GM23338 (cell line): ENCODE measurements around the gene OMG. TPM values are rescaled to one million over a fixed set of nuclear protein-coding genes. Genes with fewer than 3 reads are reported as not detected.

Source experiments
- ATAC-seq: fragments of 200-7000 bp; cut with Tn5 transposase; 3 replicates; pipeline ENCODE4 v1.9.1; 2020
- DNase-seq: peaks from one replicate; pipeline ENCODE4 v3.0.0-alpha.2; 2015; ENCODE audit warnings: low spot score
- H2AFZ ChIP-seq: fragments of 200-600 bp; sonication (generic); 2 replicates; pipeline ENCODE4 v1.8.0; 2016; ENCODE audit warnings: antibody characterized with exemption, mild to moderate bottlenecking, moderate library complexity
- H3F3A ChIP-seq: fragments of 200-600 bp; sonication (generic); replicated peaks from 2 replicates; pipeline ENCODE4 v1.8.0; 2017; ENCODE audit warnings: antibody characterized with exemption, mixed run types, low read depth
- H3K27ac ChIP-seq: fragments of 200-600 bp; sonication (generic); 2 replicates; pipeline ENCODE4 v1.6.1; 2016; ENCODE audit warnings: low read depth
- H3K27me3 ChIP-seq: fragments of 200-600 bp; sonication (generic); 2 replicates; pipeline ENCODE4 v1.8.0; 2016; ENCODE audit warnings: mild to moderate bottlenecking, mixed run types, moderate library complexity; ENCODE audit not compliant: insufficient read depth
- H3K36me3 ChIP-seq: fragments of 200-600 bp; sonication (generic); 2 replicates; pipeline ENCODE4 v1.8.0; 2016; ENCODE audit warnings: mild to moderate bottlenecking; ENCODE audit not compliant: insufficient read depth
- H3K4me1 ChIP-seq: fragments of 200-600 bp; sonication (generic); 2 replicates; pipeline ENCODE4 v1.8.0; 2016; ENCODE audit warnings: mild to moderate bottlenecking, moderate library complexity; ENCODE audit not compliant: insufficient read depth
- H3K4me2 ChIP-seq: fragments of 200-600 bp; sonication (generic); 2 replicates; pipeline ENCODE4 v1.7.1; 2017; ENCODE audit warnings: mixed run types
- H3K4me3 ChIP-seq: fragments of 200-600 bp; sonication (generic); 2 replicates; pipeline ENCODE4 v1.6.1; 2016; ENCODE audit warnings: mixed run types
- H3K79me2 ChIP-seq: fragments of 200-600 bp; sonication (generic); replicated peaks from 2 replicates; pipeline ENCODE4 v1.8.0; 2017; ENCODE audit warnings: mild to moderate bottlenecking; ENCODE audit not compliant: insufficient read depth
- H3K9me2 ChIP-seq: fragments of 200-600 bp; sonication (generic); 2 replicates; pipeline ENCODE4 v1.8.0; 2017; ENCODE audit not compliant: insufficient read depth
- H4K20me1 ChIP-seq: fragments of 200-600 bp; sonication (generic); replicated peaks from 2 replicates; pipeline ENCODE4 v1.8.0; 2017; ENCODE audit warnings: mild to moderate bottlenecking; ENCODE audit not compliant: insufficient read depth
- H3K27ac Mint-ChIP-seq: 2 replicates; pipeline ENCODE4 v1.8.0; 2020; ENCODE audit warnings: inconsistent platforms, mild to moderate bottlenecking, moderate library complexity, mixed read lengths
- H3K27me3 Mint-ChIP-seq: 3 replicates; pipeline ENCODE4 v1.8.0; 2022; ENCODE audit warnings: low read depth, mild to moderate bottlenecking, moderate library complexity, mixed read lengths, inconsistent platforms; ENCODE audit not compliant: insufficient read depth, poor library complexity
- H3K36me3 Mint-ChIP-seq: 3 replicates; pipeline ENCODE4 v1.8.0; 2021; ENCODE audit warnings: low read depth, mild to moderate bottlenecking, inconsistent platforms, moderate library complexity, mixed read lengths
- H3K4me1 Mint-ChIP-seq: 3 replicates; pipeline ENCODE4 v1.8.0; 2020; ENCODE audit warnings: mild to moderate bottlenecking, inconsistent platforms, mixed read lengths
- H3K4me3 Mint-ChIP-seq: 3 replicates; pipeline ENCODE4 v1.8.0; 2021; ENCODE audit warnings: moderate library complexity, mild to moderate bottlenecking, inconsistent platforms, mixed read lengths
- H3K9me3 Mint-ChIP-seq: 3 replicates; pipeline ENCODE4 v1.8.0; 2020; ENCODE audit warnings: moderate library complexity, mild to moderate bottlenecking, inconsistent platforms, mixed read lengths
- CREB1 ChIP-seq: fragments of 250-450 bp; sonication (Bioruptor Pico); IDR thresholded peaks from 2 replicates; pipeline ENCODE4 v1.5.0; 2020; ENCODE audit warnings: low read depth, mild to moderate bottlenecking, moderate library complexity
- EZH2 ChIP-seq: fragments of 200-600 bp; sonication (generic); IDR thresholded peaks from one replicate; pipeline ENCODE4 v1.8.0; 2017; ENCODE audit warnings: antibody characterized with exemption, mild to moderate bottlenecking, low read depth; ENCODE audit not compliant: unreplicated experiment
- EZH2phosphoT487 ChIP-seq: fragments of 200-600 bp; sonication (generic); IDR thresholded peaks from one replicate; pipeline ENCODE4 v1.8.1; 2018; ENCODE audit warnings: antibody characterized with exemption; ENCODE audit not compliant: unreplicated experiment
- JUNB ChIP-seq: IDR thresholded peaks from one replicate; pipeline ENCODE4 v1.6.1; 2016; ENCODE audit warnings: antibody characterized with exemption; ENCODE audit not compliant: unreplicated experiment
- NANOG ChIP-seq: IDR thresholded peaks from 2 replicates; pipeline ENCODE4 v1.6.1; 2016; ENCODE audit warnings: antibody characterized with exemption, borderline replicate concordance
- POLR2AphosphoS5 ChIP-seq: IDR thresholded peaks from 2 replicates; pipeline ENCODE4 v1.6.1; 2016; ENCODE audit warnings: antibody characterized with exemption, low read depth
- STAT1 ChIP-seq: IDR thresholded peaks from one replicate; pipeline ENCODE4 v1.6.1; 2016; ENCODE audit warnings: antibody characterized with exemption; ENCODE audit not compliant: unreplicated experiment
- ZNF114 ChIP-seq: fragments of 250-450 bp; sonication (Bioruptor Pico); IDR thresholded peaks from 2 replicates; pipeline ENCODE4 v1.5.0; 2020; ENCODE audit warnings: mild to moderate bottlenecking, moderate library complexity
- ZNF331 ChIP-seq: fragments of 250-450 bp; sonication (Bioruptor Pico); IDR thresholded peaks from 2 replicates; pipeline ENCODE4 v1.5.0; 2020; ENCODE audit warnings: low read depth, mild to moderate bottlenecking, moderate library complexity
- polyA plus RNA-seq: library from polyadenylated mRNA; unstranded; fragments of >200 nt; fragmentation: Nextera tagmentation; extraction: Ambion mirVana; gene quantifications from 2 replicates; pipeline ENCODE4 v1.2.1, GENCODE V29; 2016
- total RNA-seq: library from RNA; depleted of rRNA; stranded (reverse); fragments of >200 nt; shearing (Covaris generic); gene quantifications from 2 replicates; pipeline ENCODE4 v1.2.3, GENCODE V29; 2014
- TF ChIP-seq, protein P1 (sequence below), 2 experiments: fragments of 200-600 bp in 1 of 2; sonication (generic) in 1 of 2; conservative IDR thresholded peaks; 2 replicates each; pipeline versions ENCODE4 v1.5.1 to v1.6.1; 2016 to 2017; ENCODE audit warnings: antibody characterized with exemption in 2 of 2, low read depth in 2 of 2, mild to moderate bottlenecking in 2 of 2, moderate library complexity in 1 of 2
- TF ChIP-seq, protein P2 (sequence below): IDR thresholded peaks from one replicate; pipeline ENCODE4 v1.6.1; 2018; ENCODE audit warnings: antibody characterized with exemption; ENCODE audit not compliant: unreplicated experiment
- TF ChIP-seq, protein P3 (sequence below): fragments of 250-450 bp; sonication (Bioruptor Pico); IDR thresholded peaks from 2 replicates; pipeline ENCODE4 v1.5.0; 2020; ENCODE audit warnings: mild to moderate bottlenecking, moderate library complexity
- TF ChIP-seq, protein P4 (sequence below): IDR thresholded peaks from 2 replicates; pipeline ENCODE4 v1.6.1; 2016; ENCODE audit warnings: antibody characterized with exemption

The OMG gene
- total and polyA plus RNA-seq, 2 experiments from 2014 or later, result 0.71 TPM; not detected in 1

DNA sequence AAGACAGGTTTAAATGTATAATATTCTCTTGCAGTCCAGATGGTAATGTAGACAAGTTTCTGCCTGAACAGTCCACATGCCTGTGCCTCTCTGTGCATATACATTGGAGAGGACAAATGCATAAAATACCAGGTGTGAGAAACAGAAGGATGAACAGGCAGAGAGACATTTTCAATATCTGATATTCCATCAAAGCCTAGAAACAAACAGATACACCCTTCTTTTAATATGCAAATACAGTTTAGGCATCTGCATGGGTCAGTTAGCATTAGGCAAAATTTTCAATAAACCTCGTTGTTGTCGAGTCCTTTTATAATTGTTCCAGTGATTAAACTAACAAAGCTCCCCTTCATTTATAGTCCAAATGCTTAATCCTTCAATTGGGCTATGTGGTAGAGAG, 897 bp downstream of the OMG start:
- TF ChIP-seq CREB1 (CRISPR knock-in tag) (no peak), EZH2phosphoT487 (no peak), STAT1 (no peak), JUNB (no peak), POLR2AphosphoS5 (no peak), NANOG (no peak), EZH2 (no peak), ZNF114 (no peak), ZNF331 (CRISPR knock-in tag) (no peak)
- TF ChIP-seq, protein P1, sequence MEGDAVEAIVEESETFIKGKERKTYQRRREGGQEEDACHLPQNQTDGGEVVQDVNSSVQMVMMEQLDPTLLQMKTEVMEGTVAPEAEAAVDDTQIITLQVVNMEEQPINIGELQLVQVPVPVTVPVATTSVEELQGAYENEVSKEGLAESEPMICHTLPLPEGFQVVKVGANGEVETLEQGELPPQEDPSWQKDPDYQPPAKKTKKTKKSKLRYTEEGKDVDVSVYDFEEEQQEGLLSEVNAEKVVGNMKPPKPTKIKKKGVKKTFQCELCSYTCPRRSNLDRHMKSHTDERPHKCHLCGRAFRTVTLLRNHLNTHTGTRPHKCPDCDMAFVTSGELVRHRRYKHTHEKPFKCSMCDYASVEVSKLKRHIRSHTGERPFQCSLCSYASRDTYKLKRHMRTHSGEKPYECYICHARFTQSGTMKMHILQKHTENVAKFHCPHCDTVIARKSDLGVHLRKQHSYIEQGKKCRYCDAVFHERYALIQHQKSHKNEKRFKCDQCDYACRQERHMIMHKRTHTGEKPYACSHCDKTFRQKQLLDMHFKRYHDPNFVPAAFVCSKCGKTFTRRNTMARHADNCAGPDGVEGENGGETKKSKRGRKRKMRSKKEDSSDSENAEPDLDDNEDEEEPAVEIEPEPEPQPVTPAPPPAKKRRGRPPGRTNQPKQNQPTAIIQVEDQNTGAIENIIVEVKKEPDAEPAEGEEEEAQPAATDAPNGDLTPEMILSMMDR (conservative IDR thresholded peaks at IDR 0.05; ENCODE audit: low read depth in 2 of 2), result no peak
- TF ChIP-seq, protein P2, sequence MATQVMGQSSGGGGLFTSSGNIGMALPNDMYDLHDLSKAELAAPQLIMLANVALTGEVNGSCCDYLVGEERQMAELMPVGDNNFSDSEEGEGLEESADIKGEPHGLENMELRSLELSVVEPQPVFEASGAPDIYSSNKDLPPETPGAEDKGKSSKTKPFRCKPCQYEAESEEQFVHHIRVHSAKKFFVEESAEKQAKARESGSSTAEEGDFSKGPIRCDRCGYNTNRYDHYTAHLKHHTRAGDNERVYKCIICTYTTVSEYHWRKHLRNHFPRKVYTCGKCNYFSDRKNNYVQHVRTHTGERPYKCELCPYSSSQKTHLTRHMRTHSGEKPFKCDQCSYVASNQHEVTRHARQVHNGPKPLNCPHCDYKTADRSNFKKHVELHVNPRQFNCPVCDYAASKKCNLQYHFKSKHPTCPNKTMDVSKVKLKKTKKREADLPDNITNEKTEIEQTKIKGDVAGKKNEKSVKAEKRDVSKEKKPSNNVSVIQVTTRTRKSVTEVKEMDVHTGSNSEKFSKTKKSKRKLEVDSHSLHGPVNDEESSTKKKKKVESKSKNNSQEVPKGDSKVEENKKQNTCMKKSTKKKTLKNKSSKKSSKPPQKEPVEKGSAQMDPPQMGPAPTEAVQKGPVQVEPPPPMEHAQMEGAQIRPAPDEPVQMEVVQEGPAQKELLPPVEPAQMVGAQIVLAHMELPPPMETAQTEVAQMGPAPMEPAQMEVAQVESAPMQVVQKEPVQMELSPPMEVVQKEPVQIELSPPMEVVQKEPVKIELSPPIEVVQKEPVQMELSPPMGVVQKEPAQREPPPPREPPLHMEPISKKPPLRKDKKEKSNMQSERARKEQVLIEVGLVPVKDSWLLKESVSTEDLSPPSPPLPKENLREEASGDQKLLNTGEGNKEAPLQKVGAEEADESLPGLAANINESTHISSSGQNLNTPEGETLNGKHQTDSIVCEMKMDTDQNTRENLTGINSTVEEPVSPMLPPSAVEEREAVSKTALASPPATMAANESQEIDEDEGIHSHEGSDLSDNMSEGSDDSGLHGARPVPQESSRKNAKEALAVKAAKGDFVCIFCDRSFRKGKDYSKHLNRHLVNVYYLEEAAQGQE, result no peak
- TF ChIP-seq, protein P3, sequence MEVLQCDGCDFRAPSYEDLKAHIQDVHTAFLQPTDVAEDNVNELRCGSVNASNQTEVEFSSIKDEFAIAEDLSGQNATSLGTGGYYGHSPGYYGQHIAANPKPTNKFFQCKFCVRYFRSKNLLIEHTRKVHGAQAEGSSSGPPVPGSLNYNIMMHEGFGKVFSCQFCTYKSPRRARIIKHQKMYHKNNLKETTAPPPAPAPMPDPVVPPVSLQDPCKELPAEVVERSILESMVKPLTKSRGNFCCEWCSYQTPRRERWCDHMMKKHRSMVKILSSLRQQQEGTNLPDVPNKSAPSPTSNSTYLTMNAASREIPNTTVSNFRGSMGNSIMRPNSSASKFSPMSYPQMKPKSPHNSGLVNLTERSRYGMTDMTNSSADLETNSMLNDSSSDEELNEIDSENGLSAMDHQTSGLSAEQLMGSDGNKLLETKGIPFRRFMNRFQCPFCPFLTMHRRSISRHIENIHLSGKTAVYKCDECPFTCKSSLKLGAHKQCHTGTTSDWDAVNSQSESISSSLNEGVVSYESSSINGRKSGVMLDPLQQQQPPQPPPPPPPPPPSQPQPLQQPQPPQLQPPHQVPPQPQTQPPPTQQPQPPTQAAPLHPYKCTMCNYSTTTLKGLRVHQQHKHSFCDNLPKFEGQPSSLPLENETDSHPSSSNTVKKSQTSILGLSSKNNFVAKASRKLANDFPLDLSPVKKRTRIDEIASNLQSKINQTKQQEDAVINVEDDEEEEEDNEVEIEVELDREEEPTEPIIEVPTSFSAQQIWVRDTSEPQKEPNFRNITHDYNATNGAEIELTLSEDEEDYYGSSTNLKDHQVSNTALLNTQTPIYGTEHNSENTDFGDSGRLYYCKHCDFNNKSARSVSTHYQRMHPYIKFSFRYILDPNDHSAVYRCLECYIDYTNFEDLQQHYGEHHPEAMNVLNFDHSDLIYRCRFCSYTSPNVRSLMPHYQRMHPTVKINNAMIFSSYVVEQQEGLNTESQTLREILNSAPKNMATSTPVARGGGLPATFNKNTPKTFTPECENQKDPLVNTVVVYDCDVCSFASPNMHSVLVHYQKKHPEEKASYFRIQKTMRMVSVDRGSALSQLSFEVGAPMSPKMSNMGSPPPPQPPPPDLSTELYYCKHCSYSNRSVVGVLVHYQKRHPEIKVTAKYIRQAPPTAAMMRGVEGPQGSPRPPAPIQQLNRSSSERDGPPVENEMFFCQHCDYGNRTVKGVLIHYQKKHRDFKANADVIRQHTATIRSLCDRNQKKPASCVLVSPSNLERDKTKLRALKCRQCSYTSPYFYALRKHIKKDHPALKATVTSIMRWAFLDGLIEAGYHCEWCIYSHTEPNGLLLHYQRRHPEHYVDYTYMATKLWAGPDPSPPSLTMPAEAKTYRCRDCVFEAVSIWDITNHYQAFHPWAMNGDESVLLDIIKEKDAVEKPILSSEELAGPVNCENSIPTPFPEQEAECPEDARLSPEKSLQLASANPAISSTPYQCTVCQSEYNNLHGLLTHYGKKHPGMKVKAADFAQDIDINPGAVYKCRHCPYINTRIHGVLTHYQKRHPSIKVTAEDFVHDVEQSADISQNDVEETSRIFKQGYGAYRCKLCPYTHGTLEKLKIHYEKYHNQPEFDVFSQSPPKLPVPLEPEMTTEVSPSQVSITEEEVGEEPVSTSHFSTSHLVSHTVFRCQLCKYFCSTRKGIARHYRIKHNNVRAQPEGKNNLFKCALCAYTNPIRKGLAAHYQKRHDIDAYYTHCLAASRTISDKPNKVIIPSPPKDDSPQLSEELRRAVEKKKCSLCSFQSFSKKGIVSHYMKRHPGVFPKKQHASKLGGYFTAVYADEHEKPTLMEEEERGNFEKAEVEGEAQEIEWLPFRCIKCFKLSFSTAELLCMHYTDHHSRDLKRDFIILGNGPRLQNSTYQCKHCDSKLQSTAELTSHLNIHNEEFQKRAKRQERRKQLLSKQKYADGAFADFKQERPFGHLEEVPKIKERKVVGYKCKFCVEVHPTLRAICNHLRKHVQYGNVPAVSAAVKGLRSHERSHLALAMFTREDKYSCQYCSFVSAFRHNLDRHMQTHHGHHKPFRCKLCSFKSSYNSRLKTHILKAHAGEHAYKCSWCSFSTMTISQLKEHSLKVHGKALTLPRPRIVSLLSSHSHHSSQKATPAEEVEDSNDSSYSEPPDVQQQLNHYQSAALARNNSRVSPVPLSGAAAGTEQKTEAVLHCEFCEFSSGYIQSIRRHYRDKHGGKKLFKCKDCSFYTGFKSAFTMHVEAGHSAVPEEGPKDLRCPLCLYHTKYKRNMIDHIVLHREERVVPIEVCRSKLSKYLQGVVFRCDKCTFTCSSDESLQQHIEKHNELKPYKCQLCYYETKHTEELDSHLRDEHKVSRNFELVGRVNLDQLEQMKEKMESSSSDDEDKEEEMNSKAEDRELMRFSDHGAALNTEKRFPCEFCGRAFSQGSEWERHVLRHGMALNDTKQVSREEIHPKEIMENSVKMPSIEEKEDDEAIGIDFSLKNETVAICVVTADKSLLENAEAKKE (CRISPR knock-in tag), result no peak
- TF ChIP-seq, protein P4, sequence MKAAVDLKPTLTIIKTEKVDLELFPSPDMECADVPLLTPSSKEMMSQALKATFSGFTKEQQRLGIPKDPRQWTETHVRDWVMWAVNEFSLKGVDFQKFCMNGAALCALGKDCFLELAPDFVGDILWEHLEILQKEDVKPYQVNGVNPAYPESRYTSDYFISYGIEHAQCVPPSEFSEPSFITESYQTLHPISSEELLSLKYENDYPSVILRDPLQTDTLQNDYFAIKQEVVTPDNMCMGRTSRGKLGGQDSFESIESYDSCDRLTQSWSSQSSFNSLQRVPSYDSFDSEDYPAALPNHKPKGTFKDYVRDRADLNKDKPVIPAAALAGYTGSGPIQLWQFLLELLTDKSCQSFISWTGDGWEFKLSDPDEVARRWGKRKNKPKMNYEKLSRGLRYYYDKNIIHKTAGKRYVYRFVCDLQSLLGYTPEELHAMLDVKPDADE, result no peak
- H3F3A ChIP-seq, result no peaks in the 10 kb centered on the region
- no peaks in the 10 kb centered on the region for H3K36me3 ChIP-seq
- H3K27me3 Mint-ChIP-seq, result peaks cover 2% of the 10 kb centered on the region
- H3K4me1 ChIP-seq, result peaks cover 10% of the 10 kb centered on the region; the same call in 1 of the 2 replicates
- no peaks in the 10 kb centered on the region for H3K9me3 Mint-ChIP-seq
- peaks cover 15% of the 10 kb centered on the region for H3K4me1 Mint-ChIP-seq
- no peaks in the 10 kb centered on the region for H3K79me2 ChIP-seq
- H3K36me3 Mint-ChIP-seq, result no peaks in the 10 kb centered on the region
- no peak overlapping the region for H2AFZ ChIP-seq
- no peak overlapping the region for H3K4me2 ChIP-seq
- H3K27me3 ChIP-seq, result no peaks in the 10 kb centered on the region
- no peak overlapping the region for H3K4me3 Mint-ChIP-seq
- H3K27ac ChIP-seq, result no peak overlapping the region
- no peak for ATAC-seq
- no peak overlapping the region for H3K4me3 ChIP-seq
- DNase-seq, result no peak
- H3K9me2 ChIP-seq, result no peaks in the 10 kb centered on the region
- H3K27ac Mint-ChIP-seq, result no peak overlapping the region
- no peaks in the 10 kb centered on the region for H4K20me1 ChIP-seq
